Placental epithelial cell (primary cell): Measurements from ENCODE around the gene LIPT2. TPM values are rescaled to one million over a fixed set of nuclear protein-coding genes. Genes with fewer than 3 reads are reported as not detected.

Experiments used
- small RNA-seq: library from RNA; depleted of rRNA; stranded (forward); fragments of <200 nt; gene quantifications from one replicate; pipeline ENCODE3, GENCODE V24; 2012
- total RNA-seq: library from RNA; depleted of rRNA; stranded (reverse); fragments of >200 nt; gene quantifications from 2 replicates; pipeline ENCODE4 v1.2.3, GENCODE V29; 2012

LIPT2 gene
- 6.3 and 11.9 TPM in 2 replicates for total RNA-seq

GRCh38 chr11:74492974-74493790 is at the start of gene LIPT2:
Gene LIPT2 (minus strand): TSS chr11:74493724. CDS start chr11:74493703, 21 bp downstream.

GRCh38 chr11:74466916-74467885 is 26.3 kb downstream of the LIPT2 start, which contains the start of gene KCNE3:
Gene KCNE3 (minus strand): TSS chr11:74467549. CDS start chr11:74457563, 9,986 bp downstream.

Small RNAs within 50 kb of the gene (small RNA-seq; reads per million reads assigned to genes)
- not detected for gene CYCSP27

Other genes with a start within 250 kb of the LIPT2 start
- under 0.01 and 1.1 TPM in 2 replicates for gene P4HA3, start 182.1 kb downstream of the LIPT2 start, total RNA-seq
- gene PGM2L1, start 95.3 kb downstream of the LIPT2 start, total RNA-seq = 7.5 and 7.6 TPM in 2 replicates
- 0.22 and 0.79 TPM in 2 replicates for gene KCNE3, start 26.2 kb downstream of the LIPT2 start, total RNA-seq
- 6.3 and 11.4 TPM in 2 replicates for gene POLD3, start 98.9 kb upstream of the LIPT2 start, total RNA-seq
- gene CHRDL2, start 237.7 kb upstream of the LIPT2 start, total RNA-seq = not detected in 2 replicates